Astrocyte (in vitro differentiated cells and primary cell): ENCODE measurements around the gene ZNF605.
"Not testable (repeated sequence)": the region's sequence is repeated elsewhere in the genome, so short reads cannot be mapped to it uniquely, and the experiment has no call there.

ENCODE experiments used
- CTCF ChIP-seq: IDR thresholded peaks from 2 replicates; pipeline ENCODE4 v1.5.1; 2011; ENCODE audit warnings: low read depth, mild to moderate bottlenecking, inconsistent platforms, low read length, moderate library complexity; ENCODE audit not compliant: insufficient read depth
- EZH2 ChIP-seq: IDR thresholded peaks from 2 replicates; pipeline ENCODE4 v1.6.1; 2012; ENCODE audit warnings: mild to moderate bottlenecking, low read length, inconsistent platforms; ENCODE audit not compliant: insufficient read depth

GRCh38 chr12:132938807-132939206 lies 17.3 kb downstream of the ZNF605 start:
- TF ChIP-seq CTCF, EZH2: not testable (repeated sequence)
